ENCODE data around the gene NPHP4.

The NPHP4 gene

GRCh38 chr1:5886541-5887348, 105.5 kb downstream of the NPHP4 start:
- no peak for DNase-seq (ENCODE audit: low spot score)
- H3K27ac ChIP-seq: no peak overlapping the region
- POLR2A ChIA-PET (ENCODE audit: low non-redundant PET): no interaction called here
- CTCF ChIA-PET: no interaction called here
- no peak for TF ChIP-seq CTCF (conservative IDR thresholded peaks at IDR 0.05; ENCODE audit: low read depth)

DNA sequence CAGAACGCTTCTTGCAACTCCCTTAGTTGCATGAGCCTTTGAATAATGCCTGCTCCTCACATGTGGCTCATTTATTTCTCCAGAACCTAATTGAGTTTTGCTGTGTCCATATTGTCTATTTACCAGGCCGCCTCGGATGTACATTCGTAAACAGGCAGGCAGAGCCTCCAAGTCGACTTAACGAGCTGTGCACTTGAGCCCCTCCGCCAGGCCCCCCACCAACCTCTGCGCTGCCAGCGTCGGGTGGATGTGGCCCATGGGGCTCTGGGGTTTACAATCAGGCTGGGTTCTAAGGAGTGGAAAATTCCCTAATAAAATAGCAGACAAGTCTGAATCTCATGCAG, 106.1 kb downstream of the NPHP4 start:
- ChIA-PET POLR2A (ENCODE audit: low non-redundant PET) (no interaction called here), CTCF (no interaction called here)
- TF ChIP-seq CTCF (conservative IDR thresholded peaks at IDR 0.05; ENCODE audit: low read depth): no peak
- DNase-seq (ENCODE audit: low spot score): no peak
- no peak overlapping the region for H3K27ac ChIP-seq

DNA sequence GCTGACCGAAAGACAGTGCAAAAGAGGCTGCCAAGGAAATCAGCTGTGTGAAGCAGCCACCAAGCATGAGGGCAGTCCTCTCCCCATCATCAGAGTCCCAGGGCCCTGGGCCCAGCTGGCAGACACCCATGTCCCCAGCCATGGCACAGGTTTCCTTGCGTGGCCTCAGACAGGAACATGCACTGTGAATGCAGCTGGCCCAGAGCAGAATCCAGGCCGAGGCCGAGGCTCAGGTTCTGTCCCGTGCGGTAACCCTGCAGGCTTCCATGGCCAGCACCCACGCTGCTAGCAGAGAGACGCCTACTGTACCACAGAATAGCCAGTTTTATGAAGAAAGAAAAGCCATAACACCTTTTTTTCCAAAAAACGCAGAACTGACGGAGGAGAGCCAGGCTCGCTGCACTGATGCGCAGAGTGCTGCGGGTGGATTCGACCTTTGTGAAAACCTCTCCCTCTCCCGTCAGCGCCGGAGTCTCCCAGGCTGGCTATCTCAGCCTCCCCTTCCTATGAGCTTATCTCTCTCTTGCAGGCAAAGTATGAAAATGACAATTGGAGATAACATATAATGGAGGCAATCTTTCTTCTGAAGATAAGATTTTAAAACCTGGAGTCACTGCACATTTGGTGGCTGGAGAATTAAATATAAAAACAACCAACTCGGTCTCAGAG, 106.6 kb downstream of the NPHP4 start:
- TF ChIP-seq CTCF (conservative IDR thresholded peaks at IDR 0.05; ENCODE audit: low read depth): no peak
- POLR2A ChIA-PET (ENCODE audit: low non-redundant PET): no interaction called here
- CTCF ChIA-PET: interaction anchor here (0.6 kb wide), 1 partner anchor 40 kb away, joined by 4 read pairs; no protein-coding TSS in a partner anchor
- no peak for DNase-seq (ENCODE audit: low spot score)
- H3K27ac ChIP-seq: no peak overlapping the region

DNA sequence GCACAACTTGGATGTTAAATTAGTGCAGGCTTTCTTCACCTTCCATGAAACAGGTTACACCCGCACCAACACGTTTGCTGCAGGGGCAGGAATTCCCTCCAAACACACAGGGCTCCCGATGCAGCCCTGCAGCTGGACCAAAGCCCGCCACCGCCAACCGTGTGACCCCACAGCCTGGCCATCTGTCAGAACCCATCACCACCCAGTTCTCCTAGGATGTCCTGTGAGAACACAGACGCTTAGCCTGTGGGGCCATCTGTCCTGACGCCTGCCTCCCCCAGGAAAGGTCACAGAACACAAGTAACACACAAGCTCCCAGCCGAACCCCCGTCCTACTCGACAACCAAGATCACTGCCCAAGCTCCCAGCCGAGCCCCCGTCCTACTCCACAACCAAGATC, 108.1 kb downstream of the NPHP4 start:
- ChIA-PET POLR2A (ENCODE audit: low non-redundant PET) (no interaction called here), CTCF (no interaction called here)
- DNase-seq (ENCODE audit: low spot score): no peak
- no peak for TF ChIP-seq CTCF (conservative IDR thresholded peaks at IDR 0.05; ENCODE audit: low read depth)
- H3K27ac ChIP-seq: no peak overlapping the region

DNA sequence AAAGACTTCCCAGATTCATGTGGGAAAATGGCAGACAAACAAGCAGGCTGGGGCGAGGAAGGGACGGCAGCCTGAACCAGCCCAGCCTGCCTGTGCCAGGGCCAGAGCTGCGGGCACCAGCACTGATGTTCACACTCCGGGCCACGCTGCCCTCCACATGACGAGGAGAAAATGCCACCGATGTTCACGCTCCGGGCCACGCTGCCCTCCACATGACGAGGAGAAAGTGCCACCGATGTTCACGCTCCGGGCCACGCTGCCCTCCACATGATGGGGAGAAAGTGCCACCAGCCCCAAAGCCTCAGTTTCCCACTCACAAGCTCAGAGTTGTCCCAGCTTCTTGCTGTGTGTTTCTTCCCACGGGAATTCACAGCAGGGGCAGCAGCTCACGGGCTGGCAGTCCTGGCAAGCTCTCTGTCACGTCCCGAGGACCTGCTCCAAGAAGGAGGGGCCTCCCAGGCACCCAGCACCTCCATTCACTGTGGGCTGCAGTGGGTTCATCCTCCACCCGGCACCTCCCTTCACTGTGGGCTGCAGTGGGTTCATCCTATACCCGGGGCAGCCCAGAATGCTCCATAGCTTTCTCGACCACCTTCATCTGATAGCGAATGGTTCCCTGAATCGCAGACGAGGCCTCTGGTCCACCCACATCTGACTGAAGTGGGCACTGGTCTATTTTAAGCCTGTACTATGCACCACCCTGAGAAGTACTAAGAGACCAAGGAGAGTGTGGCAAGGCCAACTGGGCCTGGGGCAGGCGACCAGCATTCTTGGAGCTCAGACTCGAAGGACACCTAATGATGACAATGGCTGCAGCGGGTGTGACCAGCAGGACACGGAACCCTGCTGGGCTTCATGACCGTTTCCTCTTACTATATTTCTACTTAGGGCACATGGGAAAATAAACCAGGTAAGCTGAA, 108.8 kb downstream of the NPHP4 start:
- no peak for TF ChIP-seq CTCF (conservative IDR thresholded peaks at IDR 0.05; ENCODE audit: low read depth)
- H3K27ac ChIP-seq: no peak overlapping the region
- CTCF ChIA-PET: interaction anchor here (0.6 kb wide), 1 partner anchor 11 kb away, joined by 6 read pairs; no protein-coding TSS in a partner anchor
- POLR2A ChIA-PET (ENCODE audit: low non-redundant PET): no interaction called here
- DNase-seq (ENCODE audit: low spot score): no peak

All from RWPE1 (cell line).